Measurements from ENCODE around the gene PSORS1C1. TPM values are rescaled to one million over a fixed set of nuclear protein-coding genes. Genes with fewer than 3 reads are reported as not detected.
"Not testable (repeated sequence)": the region's sequence is repeated elsewhere in the genome, so short reads cannot be mapped to it uniquely, and the experiment has no call there.

Gene PSORS1C1
- total RNA-seq, 1 donor from 2014 or later = 8.2 TPM

DNA sequence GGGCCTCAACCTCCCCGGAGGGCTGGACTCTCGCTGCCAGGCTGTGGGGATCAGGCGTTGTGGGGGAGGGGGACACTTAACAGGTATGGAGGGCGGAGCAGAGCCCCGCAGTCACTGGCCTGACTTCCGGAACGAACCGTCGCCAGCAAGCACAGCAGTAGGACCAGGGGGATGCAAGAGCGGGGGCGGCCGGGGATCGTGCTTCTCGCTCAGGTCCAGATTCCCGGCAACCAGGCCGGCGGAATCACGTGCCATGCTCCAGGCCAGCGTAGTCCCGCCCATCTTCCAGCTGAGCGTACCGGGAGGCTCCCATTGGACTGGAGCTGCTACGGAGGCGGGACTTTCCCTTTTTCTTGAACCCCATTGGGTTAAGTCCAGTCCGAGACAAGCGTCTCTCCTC, 65.9 kb downstream of the PSORS1C1 start:
- intact Hi-C loops (cut with DNase I) = no loop called here
- H3K4me3 ChIP-seq = peak overlapping the region; percentile 47
- peaks cover 3% of the 10 kb centered on the region for H3K4me1 ChIP-seq
- DNase-seq (peak; percentile 86), ATAC-seq (peak; percentile 99)
- H3K9me3 ChIP-seq = no peaks in the 10 kb centered on the region
- TF ChIP-seq, protein P1, sequence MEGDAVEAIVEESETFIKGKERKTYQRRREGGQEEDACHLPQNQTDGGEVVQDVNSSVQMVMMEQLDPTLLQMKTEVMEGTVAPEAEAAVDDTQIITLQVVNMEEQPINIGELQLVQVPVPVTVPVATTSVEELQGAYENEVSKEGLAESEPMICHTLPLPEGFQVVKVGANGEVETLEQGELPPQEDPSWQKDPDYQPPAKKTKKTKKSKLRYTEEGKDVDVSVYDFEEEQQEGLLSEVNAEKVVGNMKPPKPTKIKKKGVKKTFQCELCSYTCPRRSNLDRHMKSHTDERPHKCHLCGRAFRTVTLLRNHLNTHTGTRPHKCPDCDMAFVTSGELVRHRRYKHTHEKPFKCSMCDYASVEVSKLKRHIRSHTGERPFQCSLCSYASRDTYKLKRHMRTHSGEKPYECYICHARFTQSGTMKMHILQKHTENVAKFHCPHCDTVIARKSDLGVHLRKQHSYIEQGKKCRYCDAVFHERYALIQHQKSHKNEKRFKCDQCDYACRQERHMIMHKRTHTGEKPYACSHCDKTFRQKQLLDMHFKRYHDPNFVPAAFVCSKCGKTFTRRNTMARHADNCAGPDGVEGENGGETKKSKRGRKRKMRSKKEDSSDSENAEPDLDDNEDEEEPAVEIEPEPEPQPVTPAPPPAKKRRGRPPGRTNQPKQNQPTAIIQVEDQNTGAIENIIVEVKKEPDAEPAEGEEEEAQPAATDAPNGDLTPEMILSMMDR (IDR thresholded peaks at IDR 0.05) = no peak
- peak overlapping the region; percentile 32 for H3K27ac ChIP-seq
- H3K36me3 ChIP-seq = no peaks in the 10 kb centered on the region
- no peaks in the 10 kb centered on the region for H3K27me3 ChIP-seq

DNA sequence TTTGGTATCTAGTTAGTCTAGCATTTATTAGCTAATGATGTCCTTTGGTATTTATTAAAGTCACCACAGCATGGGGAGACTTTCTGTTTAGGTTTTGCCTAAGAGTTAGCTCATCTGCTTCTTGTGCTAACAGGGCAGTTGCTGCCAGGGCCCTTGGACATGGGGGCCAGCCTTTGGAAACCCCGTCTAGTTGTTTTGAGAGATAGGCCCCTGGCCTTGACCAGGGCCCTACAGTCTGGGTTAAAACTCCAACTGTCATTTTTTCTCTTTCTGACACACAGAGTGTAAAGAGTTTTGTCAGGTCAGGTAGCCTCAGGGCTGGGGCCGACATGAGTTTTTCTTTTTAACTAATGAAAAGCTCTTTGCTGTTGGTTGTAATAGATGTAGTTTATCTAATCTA, 68.7 kb downstream of the PSORS1C1 start:
- DNase-seq; H3K9me3 ChIP-seq; H3K36me3 ChIP-seq; H3K27ac ChIP-seq; intact Hi-C loops (cut with DNase I); H3K27me3 ChIP-seq; H3K4me1 ChIP-seq; H3K4me3 ChIP-seq; ATAC-seq: not testable (repeated sequence)

DNA sequence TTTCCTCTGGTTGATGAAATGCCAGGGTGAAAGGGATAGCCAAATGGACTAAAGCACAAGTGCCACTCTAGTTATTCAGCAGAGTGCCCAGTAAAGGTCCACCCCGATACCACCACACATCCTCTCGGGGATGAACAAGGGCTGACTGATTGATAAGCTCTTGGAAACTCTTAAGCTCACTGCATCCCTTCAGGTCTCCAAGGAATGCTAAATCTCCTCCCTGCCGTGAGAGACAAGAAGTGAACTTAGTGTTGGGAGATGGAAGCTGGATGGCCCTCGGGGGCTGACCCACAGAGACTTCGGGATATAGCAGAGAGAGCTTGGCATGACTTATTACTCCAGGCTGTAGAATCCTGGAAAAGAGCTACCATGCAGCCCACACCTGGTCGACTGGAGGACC, 69.3 kb downstream of the PSORS1C1 start:
- H3K36me3 ChIP-seq; H3K27ac ChIP-seq; intact Hi-C loops (cut with DNase I); H3K27me3 ChIP-seq; ATAC-seq; DNase-seq; H3K4me1 ChIP-seq; H3K9me3 ChIP-seq; H3K4me3 ChIP-seq: not testable (repeated sequence)

DNA sequence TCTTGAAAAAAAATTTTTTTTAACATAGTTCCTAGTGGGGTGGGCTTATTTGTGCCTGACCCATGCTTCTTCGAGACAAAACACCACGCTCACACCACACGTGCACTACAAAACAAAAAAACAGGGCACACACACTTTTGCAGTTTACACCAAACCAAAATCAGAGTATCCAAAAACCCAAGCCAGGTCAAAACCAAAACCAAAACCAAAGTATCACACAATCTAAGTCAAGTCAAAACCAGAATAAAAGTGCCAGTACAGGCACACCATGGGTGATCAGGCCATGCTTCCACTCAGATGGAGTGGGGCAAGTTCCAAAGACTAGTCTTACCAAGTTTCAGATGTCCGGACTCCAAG, 71.1 kb downstream of the PSORS1C1 start:
- H3K27ac ChIP-seq = peak overlapping the region; percentile 76
- ATAC-seq; H3K36me3 ChIP-seq; DNase-seq; H3K9me3 ChIP-seq; H3K27me3 ChIP-seq; H3K4me1 ChIP-seq; intact Hi-C loops (cut with DNase I): not testable (repeated sequence)
- peak overlapping the region; percentile 30 for H3K4me3 ChIP-seq

DNA sequence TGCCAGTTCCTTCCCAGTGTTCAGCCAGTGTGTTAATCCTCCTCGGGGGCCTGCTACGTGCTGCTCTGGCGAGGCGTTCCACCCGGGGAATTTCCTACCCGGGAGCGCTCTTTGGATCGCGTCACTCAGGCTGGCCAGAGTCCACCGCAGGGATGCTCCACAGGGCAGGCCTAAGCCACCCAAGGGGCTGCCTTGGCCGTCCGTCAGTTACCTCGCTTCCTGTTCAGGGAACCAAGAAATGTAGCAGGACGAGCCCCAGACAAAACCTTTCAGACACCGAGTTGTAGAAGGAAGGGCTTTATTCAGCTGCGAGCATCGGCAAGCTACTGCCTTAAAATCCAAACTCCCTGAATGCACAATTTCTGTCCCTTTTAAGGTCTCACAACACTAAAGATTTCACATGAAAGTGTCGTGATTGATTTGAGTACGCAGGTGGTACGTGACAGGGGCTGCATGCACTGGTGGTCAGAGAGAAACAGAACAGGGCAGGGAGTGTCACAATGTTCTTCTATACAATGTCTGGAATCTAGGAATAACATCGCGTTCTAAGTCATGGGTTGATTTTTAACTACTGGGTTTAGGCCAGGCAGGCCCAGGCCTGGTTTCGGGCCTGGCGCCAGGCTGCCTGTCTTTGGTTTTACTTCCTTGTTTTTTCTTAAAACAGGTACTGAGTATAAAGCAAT, 71.6 kb downstream of the PSORS1C1 start:
- peak overlapping the region; percentile 76 for H3K27ac ChIP-seq
- ATAC-seq = no peak
- no peaks in the 10 kb centered on the region for H3K36me3 ChIP-seq
- no peaks in the 10 kb centered on the region for H3K4me1 ChIP-seq
- TF ChIP-seq, protein P1 (IDR thresholded peaks at IDR 0.05) = no peak
- intact Hi-C loops (cut with DNase I) = no loop called here
- DNase-seq = peak; percentile 76
- no peaks in the 10 kb centered on the region for H3K27me3 ChIP-seq
- no peaks in the 10 kb centered on the region for H3K9me3 ChIP-seq
- peak overlapping the region; percentile 30 for H3K4me3 ChIP-seq

DNA sequence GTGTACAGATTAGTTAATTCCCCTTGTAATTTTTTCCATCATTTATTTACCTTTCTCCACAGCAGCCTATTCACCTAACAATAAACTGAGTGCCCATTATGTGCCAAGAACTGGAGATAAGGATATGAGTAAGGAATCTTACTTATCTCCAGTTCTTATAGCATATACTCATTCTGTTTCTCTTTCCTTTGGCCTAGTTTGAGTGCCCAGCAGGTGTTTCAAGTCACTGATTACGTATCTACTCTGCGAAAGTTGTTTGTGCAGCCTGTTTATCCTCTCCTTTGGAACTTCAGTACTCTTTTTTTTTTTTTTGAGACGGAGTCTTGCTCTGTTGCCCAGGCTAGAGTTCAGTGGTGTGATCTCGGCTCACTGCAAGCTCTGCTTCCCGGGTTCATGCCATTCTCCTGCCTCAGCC, 73.2 kb downstream of the PSORS1C1 start:
- DNase-seq (no peak), ATAC-seq (peak; percentile 72)
- Histone ChIP-seq H3K36me3 (no peaks in the 10 kb centered on the region), H3K4me1 (no peaks in the 10 kb centered on the region), H3K4me3 (no peak overlapping the region), H3K9me3 (no peaks in the 10 kb centered on the region), H3K27me3 (no peaks in the 10 kb centered on the region), H3K27ac (no peak overlapping the region)
- TF ChIP-seq, protein P1 (IDR thresholded peaks at IDR 0.05) = no peak
- intact Hi-C loops (cut with DNase I) = no loop called here

DNA sequence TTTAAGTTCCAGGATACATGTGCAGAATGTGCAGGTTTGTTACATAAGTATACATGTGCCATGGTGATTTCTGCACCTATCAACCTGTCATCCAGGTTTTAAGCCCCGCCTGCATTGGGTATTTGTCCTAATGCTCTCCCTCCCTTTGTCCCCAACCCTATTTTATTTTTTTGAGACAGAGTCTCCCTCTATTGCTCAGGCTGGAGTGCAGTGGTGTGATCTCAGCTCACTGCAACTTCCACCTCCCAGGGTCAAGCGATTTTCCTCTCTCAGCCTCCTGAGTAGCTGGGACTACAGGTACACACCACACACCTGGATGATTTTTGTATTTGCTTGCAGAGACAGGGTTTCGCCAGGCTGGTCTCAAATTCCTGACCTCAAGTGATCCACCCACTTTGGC, 74.6 kb downstream of the PSORS1C1 start:
- H3K4me3 ChIP-seq; H3K4me1 ChIP-seq; intact Hi-C loops (cut with DNase I); H3K36me3 ChIP-seq; H3K27me3 ChIP-seq; DNase-seq; H3K27ac ChIP-seq; ATAC-seq; H3K9me3 ChIP-seq: not testable (repeated sequence)

Other genes with a start within 250 kb of the PSORS1C1 start
- gene DDR1, start 230.3 kb upstream of the PSORS1C1 start, total RNA-seq = 102 TPM
- gene GTF2H4, start 206.6 kb upstream of the PSORS1C1 start, total RNA-seq = 44.6 TPM
- gene VARS2, start 200.6 kb upstream of the PSORS1C1 start, total RNA-seq = 28.7 TPM
- 369 TPM for gene SFTA2, start 182.6 kb upstream of the PSORS1C1 start, total RNA-seq
- gene MUCL3, start 173.8 kb upstream of the PSORS1C1 start, total RNA-seq = 4.6 TPM
- gene MUC21, start 131.1 kb upstream of the PSORS1C1 start, total RNA-seq = 1.1 TPM
- not detected for gene MUC22, start 104.3 kb upstream of the PSORS1C1 start, total RNA-seq
- gene C6orf15, start 2.2 kb upstream of the PSORS1C1 start, total RNA-seq = not detected
- gene CDSN, start 5.6 kb downstream of the PSORS1C1 start, total RNA-seq = not detected
- gene PSORS1C2, start 24.3 kb downstream of the PSORS1C1 start, total RNA-seq = not detected
- gene CCHCR1, start 43.0 kb downstream of the PSORS1C1 start, total RNA-seq = 12.5 TPM
- 4.5 TPM for gene TCF19, start 43.8 kb downstream of the PSORS1C1 start, total RNA-seq
- gene POU5F1, start 55.9 kb downstream of the PSORS1C1 start, total RNA-seq = 2.8 TPM
- gene HLA-C, start 157.3 kb downstream of the PSORS1C1 start, total RNA-seq = 1,073 TPM
- 2,632 TPM for gene HLA-B, start 242.4 kb downstream of the PSORS1C1 start, total RNA-seq

Data from upper lobe of right lung (tissue), 1 donor.